Measurements from ENCODE around the gene APOE. TPM values are rescaled to one million over a fixed set of nuclear protein-coding genes. Genes with fewer than 3 reads are reported as not detected.
"Not testable (repeated sequence)": the region's sequence is repeated elsewhere in the genome, so short reads cannot be mapped to it uniquely, and the experiment has no call there.

APOE gene
- total RNA-seq, 1 donor from 2014 or later: 10.0 TPM

DNA sequence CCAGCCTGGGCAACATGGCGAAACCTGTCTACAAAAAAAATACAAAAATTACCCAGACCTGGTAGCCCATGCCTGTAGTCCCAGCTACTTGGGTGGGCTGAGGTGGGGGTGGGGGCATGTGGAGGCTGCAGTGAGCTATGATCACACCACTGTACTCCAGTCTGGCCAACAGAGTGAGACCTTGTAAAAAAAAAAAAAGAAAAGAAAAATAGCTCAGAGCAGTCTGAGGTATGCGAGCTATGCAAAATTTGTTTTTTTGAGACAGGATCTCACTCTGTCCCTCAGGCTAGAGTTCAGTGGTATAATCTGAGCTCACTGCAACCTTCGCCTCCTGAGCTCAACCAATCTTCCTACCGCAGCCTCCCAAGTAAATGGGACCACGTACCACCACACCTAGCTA, 21.7 kb upstream of the APOE start:
- no peak for DNase-seq (ENCODE audit: extremely low read depth, low read depth, low spot score)

GRCh38 chr19:44884566-44884965, 21.0 kb upstream of the APOE start:
- DNase-seq (ENCODE audit: extremely low read depth, low read depth, low spot score): no peak

DNA sequence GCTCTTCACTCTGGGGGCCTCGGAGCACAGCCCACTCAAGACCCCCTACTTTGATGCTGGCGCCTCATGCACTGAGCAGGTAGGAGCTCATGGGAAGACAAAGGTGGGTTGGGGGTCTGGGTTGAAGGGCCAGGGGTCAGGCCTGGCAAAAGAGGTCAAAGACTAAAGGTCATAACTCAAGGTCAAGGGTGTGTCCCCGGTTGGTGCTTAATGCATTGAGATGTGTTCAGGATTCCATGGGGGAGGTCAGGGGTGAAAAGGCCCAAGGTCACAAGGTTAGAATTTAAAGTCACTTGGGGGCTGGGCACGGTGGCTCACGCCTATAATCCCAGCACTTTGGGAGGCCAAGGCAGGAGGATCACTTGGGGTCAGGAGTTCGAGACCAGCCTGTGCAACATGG, 19.5 kb upstream of the APOE start:
- no peak for DNase-seq (ENCODE audit: extremely low read depth, low read depth, low spot score)

DNA sequence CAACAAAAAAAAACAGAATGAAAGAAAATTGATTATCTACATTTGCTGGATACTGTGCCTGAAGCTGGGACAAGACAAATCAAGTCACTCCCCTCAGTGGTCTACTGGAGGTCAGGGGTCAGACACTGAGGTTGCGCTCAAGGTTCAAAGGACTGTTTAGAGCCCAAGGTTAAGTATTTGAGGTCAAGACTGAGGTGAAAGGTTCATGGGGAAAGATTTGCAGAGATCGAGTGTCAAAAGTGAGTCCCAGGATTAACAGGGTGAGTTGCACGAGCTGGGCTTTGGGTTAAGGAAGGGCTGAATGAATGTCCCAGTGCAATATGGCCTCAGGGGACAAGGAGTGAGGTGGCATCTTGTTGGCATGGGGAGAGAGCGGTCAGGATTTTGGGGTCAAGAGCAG, 17.9 kb upstream of the APOE start:
- no peak for DNase-seq (ENCODE audit: extremely low read depth, low read depth, low spot score)

DNA sequence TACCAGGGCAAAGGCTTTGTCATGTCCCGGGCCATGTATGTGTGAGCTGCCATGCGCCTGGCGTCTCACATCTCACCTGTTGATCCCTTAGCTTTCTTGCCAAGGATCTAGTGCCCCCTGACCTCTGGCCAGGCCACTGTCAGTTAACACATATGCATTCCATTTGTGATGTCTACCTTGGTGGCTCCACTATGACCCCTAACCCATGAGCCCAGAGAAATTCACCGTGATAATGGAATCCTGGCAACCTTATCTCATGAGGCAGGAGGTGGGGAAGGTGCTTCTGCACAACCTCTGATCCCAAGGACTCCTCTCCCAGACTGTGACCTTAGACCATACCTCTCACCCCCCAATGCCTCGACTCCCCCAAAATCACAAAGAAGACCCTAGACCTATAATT, 17.3 kb upstream of the APOE start:
- DNase-seq (ENCODE audit: extremely low read depth, low read depth, low spot score): not testable (repeated sequence)

DNA sequence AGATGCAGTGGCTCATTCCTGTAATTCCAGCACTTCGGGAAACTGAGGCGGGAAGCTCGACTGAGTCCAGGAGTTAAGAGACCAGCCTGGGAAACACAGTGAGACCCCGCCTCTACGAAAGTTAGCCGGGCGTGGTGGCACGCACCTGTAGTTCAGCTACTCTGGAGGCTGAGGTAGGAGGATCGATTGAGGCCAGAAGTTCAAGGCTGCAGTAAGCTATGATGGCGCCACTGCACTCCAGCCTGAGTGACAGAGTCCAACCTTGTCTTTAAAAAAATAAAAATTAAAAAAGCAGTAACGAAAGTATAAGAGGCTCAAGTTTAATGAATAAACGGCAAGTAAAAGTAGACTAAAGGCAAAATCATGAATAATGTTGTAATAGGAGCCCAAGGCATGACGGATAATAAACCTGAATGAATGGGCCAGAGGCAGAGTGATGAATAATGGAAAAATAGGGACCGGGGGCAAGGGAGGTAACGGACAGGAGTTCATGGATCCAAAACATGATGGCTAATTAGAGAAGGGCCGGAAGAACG, 15.7 kb upstream of the APOE start:
- DNase-seq (ENCODE audit: extremely low read depth, low read depth, low spot score): no peak

DNA sequence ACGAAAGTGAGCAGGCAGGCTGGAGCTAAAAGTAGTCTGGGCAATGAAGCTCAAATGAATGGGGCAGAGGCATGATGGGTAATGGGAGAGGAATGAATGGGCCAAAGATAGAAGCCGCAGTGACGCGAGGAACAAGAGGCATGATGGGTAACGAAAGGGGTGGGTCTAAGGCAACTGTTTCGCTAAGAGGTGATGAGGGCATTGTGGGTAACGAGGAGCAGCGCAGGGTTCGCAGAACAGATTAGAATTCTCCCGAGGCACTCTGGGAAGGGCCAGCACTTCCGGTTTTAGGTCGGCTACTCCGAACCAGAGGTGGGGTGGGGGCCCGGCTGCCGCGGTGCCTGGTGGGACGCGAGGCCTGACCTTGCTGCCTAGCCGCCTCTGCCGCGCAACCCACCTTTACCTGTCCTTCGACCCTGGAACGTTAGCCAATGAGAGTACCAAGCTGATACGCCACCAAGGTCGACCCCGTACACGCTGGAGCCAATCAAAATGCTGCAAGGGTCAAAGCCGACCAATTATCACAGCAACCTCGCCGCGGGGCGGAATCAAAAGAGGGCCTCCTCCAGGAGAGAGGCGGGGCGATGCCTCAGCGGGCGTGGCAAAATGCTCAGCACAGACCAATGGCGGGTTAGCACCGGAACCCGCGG, 15.1 kb upstream of the APOE start:
- peak; percentile 98 for DNase-seq (ENCODE audit: extremely low read depth, low read depth, low spot score)

- peak; percentile 97 for DNase-seq (ENCODE audit: extremely low read depth, low read depth, low spot score)
Measured at GRCh38 chr19:44891016-44891882, 14.3 kb upstream of the APOE start, which contains the start of gene TOMM40. Gene TOMM40, plus strand, starts transcription at chr19:44891254. Its CDS starts 162 bp downstream, at chr19:44891416.

DNA sequence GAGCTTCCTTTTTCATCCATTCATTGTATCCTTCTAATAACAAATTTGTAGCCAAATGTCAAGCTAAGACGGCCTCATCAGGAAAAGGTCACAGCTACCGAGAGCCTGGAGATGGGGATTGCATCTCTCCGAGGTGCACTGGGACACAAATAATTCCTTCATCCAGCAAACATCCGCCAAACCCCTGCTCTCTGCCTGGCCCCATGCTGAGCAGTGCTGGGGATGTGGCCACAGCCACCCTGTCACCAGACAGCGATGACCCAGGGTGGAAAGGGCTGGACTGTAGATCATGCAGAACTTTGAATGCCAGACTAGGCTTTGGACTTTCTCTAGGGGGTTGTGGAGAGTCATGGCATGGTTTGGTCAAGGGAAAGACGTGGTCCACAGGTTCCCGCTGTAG, 12.7 kb upstream of the APOE start:
- no peak for DNase-seq (ENCODE audit: extremely low read depth, low read depth, low spot score)

DNA sequence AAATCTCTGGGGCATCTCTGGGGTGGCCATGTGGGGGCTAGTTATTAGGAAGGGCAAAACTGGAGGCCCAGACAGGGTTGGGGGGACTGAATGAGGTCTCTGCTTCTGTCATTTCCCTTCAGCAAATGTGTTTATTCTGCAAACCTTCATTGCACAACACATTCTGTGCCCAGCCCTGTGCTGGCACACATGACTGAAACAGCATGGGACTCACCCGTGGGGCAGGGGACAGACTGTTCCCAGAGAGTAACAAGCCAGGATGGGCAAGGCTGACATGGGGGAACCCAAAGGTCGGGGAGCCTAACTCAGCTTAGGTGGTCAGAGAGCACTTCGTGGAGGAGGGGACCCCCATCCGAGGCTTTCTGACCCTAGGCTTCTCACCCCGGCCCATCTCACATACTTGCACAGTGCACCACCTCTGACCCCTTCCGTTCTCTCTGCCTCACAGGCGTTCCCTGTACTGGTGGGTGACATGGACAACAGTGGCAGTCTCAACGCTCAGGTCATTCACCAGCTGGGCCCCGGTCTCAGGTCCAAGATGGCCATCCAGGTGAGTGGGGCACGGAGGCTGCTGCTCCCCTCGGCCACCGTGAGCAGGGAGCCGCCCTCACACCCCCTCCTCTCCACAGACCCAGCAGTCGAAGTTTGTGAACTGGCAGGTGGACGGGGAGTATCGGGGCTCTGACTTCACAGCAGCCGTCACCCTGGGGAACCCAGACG, 12.1 kb upstream of the APOE start:
- DNase-seq (ENCODE audit: extremely low read depth, low read depth, low spot score): no peak

DNA sequence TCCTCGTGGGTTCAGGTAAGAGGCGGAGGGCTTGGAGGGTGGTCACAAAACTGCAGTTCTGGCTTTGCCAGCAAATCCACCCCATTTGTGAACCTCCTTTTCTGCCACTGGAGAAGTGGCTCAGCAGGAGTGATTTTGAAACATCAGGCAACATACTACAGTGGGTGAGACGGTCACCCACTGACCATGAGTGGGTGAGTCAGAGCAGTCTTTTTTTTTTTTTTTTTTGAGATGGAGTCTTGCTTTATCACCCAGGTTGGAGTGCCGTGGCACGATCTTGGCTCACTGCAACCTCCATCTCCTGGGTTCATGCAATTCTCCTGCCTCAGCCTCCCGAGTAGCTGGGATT, 11.6 kb upstream of the APOE start:
- DNase-seq (ENCODE audit: extremely low read depth, low read depth, low spot score): no peak

GRCh38 chr19:44894946-44895345, 10.7 kb upstream of the APOE start:
- no peak for DNase-seq (ENCODE audit: extremely low read depth, low read depth, low spot score)

DNA sequence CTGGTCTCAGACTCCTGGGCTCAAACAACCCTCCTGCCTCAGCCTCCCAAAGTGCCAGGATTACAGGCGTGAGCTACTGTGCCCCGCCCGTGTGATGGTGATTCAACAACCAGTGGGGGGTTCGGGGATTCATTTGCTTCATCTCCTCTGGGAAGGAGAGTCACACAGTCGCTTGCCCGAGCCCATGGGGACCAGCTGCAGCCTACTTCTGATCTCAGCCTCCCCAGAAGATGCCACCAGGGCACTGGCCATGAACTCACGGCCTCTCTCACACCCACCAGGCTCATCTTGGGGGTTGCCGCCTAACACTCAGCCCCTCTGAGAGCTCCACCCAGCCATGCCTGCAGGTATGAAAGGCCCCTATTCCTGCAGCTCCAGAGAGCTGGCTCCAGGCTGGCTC, 7.8 kb upstream of the APOE start:
- DNase-seq (ENCODE audit: extremely low read depth, low read depth, low spot score): no peak

DNA sequence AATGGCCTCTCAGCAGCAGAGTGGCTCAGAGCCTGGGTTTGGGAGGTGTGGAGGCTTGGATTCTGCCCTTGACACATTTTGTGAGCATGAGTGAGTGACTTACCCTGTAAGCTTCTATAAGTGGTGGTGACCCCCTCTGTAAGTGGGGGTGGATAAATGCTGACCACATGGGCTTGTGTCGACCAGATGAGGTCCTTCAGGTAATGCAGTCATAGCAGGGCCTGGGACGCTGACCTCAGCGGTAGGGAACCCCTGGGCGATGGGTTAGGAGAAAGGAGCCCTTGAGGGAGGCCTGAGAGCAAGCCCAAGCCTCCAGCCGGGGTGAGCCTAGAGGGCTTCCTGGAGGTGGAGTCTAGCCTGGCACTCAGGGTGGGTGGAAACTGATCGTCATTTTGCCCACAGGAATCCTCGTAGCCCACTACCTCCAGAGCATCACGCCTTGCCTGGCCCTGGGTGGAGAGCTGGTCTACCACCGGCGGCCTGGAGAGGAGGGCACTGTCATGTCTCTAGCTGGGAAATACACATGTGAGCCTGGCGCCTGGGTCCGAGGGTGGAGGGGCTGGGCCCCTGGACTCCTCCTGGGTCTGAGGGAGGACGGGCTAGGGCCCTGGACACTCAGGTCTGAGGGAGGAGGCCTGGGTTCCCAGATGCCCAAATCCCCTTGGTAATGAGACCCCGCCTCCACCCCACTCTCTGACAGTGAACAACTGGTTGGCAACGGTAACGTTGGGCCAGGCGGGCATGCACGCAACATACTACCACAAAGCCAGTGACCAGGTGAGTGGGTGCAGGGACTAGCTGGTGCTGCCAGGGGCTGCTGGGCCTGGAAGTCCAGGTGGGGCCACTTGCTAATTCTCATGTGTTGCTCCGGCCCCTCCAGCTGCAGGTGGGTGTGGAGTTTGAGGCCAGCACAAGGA, 5.0 kb upstream of the APOE start:
- no peak for DNase-seq (ENCODE audit: extremely low read depth, low read depth, low spot score)

- no peak for DNase-seq (ENCODE audit: extremely low read depth, low read depth, low spot score)
Measured at GRCh38 chr19:44903216-44903601, 2.4 kb upstream of the APOE start.

DNA sequence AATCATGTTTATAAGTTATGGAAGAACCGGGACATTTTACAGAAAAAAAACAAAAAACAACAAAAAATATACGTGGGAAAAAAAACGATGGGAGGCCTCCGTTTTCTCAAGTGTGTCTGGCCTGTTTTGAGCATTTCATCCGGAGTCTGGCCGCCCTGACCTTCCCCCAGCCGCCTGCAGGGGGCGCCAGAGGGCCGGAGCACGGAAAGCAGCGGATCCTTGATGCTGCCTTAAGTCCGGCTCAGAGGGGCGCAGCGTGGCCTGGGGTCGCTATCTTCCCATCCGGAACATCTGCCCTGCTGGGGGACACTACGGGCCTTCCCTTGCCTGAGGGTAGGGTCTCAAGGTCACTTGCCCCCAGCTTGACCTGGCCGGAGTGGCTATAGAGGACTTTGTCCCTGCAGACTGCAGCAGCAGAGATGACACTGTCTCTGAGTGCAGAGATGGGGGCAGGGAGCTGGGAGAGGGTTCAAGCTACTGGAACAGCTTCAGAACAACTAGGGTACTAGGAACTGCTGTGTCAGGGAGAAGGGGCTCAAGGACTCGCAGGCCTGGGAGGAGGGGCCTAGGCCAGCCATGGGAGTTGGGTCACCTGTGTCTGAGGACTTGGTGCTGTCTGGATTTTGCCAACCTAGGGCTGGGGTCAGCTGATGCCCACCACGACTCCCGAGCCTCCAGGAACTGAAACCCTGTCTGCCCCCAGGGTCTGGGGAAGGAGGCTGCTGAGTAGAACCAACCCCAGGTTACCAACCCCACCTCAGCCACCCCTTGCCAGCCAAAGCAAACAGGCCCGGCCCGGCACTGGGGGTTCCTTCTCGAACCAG, 1.8 kb upstream of the APOE start:
- DNase-seq (ENCODE audit: extremely low read depth, low read depth, low spot score): no peak

- DNase-seq (ENCODE audit: extremely low read depth, low read depth, low spot score): no peak
Measured at GRCh38 chr19:44904426-44904994, 1.1 kb upstream of the APOE start.

GRCh38 chr19:44907613-44908012, 2.0 kb downstream of the APOE start:
- DNase-seq (ENCODE audit: extremely low read depth, low read depth, low spot score): no peak
